GM21576 (cell line): Measurements from ENCODE around the gene ARID1B.

Source experiments
- ATAC-seq: cut with Tn5 transposase; IDR thresholded peaks from one replicate; pipeline ENCODE4 v1.9.1; 2021; ENCODE audit warnings: mild to moderate bottlenecking, moderate library complexity; ENCODE audit not compliant: unreplicated experiment

The ARID1B gene

GRCh38 chr6:157253017-157253416 is 475.8 kb downstream of the ARID1B start:
- ATAC-seq: no peak

- ATAC-seq: no peak
Observed at GRCh38 chr6:157253699-157254098, 476.5 kb downstream of the ARID1B start.

GRCh38 chr6:157254538-157254937 is 477.4 kb downstream of the ARID1B start:
- ATAC-seq: no peak

GRCh38 chr6:157255079-157255478 is 477.9 kb downstream of the ARID1B start:
- ATAC-seq: no peak

- ATAC-seq: no peak
Observed at GRCh38 chr6:157258878-157259277, 481.7 kb downstream of the ARID1B start.

- no peak for ATAC-seq
Observed at GRCh38 chr6:157259443-157259842, 482.3 kb downstream of the ARID1B start.
